ENCODE data around the gene NFE2L3.
A peak's percentile ranks its signal among the peaks of the same experiment; 100 is the strongest.
"Not testable (repeated sequence)": the region's sequence is repeated elsewhere in the genome, so short reads cannot be mapped to it uniquely, and the experiment has no call there.

Gene NFE2L3

DNA sequence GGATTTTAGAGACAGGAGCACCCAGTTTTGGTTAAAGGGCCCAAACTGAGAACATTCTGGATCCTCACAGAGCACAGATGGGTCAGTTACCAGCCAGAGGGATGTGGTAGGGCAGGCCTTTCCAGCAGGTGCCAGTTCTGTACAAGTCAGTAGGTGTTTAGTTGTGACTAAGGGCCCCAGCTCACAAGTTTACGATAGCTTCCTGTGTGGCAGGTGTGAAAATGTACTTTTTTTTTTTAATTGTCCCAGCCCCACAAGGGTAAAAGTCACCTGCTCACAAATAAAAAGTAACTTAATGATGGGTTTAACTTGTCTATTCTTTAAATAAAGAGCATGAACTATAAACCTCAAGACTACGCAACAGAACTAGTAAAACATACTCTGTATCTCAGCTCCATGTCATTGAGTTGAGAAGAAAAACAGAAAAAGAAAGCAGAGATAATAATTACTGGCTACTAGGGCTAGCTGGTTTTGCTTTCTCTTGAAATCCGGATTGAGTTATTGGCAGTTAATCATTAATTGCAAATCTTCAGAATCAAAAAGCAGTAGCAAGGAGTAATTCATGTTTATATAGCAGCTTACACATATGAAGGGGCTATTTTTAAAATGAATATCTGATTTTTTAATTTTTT lies 15.4 kb downstream of the NFE2L3 start:
- DNase-seq (ENCODE audit: low read depth in 2 of 2, low spot score in 1 of 2): peak in 1 of 2 donors; percentile 9

DNA sequence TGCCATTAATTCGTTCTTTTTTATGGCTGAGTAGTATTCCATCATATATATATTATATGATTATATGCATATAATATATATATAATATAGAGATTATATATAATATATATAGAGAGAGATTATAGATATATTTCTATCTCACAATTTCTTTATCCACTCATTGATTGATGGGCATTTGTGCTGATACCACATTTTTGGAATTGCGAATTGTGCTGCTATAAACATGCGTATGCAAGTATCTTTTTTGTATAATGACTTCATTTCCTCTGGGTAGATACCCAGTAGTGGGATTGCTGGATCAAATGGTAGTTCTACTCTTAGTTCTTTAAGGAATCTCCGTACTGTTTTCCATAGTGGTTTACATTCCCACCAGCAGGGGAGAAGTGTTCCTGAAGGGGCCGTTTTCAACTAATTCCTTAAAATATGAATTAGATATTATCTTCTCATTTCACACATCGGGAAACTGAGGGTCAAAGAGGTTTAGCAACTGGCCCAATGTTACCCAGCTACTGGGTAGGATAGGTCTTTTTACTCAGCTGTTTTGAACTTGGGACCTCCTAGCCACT lies 16.5 kb downstream of the NFE2L3 start:
- DNase-seq (ENCODE audit: low read depth in 2 of 2, low spot score in 1 of 2): no peak

DNA sequence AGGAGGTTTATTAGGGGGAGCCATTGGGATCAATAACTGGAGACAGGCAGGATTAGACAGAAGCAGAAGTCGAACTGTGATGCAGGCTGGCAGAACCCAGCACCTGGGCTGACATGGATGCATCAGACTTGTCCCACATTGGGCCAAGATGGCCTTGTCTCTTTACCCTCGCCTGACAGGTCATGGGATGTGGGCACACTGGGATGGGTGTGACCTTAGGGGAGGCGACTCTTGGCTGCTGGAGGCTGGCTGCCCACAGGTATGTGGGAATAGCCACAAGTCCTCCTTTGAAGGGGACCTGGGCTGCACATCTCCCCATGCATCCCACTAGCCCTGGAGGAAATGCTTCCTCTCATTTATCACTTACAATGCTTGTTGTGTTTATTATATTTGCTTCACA lies 17.3 kb downstream of the NFE2L3 start:
- DNase-seq (ENCODE audit: low read depth in 2 of 2, low spot score in 1 of 2): no peak

DNA sequence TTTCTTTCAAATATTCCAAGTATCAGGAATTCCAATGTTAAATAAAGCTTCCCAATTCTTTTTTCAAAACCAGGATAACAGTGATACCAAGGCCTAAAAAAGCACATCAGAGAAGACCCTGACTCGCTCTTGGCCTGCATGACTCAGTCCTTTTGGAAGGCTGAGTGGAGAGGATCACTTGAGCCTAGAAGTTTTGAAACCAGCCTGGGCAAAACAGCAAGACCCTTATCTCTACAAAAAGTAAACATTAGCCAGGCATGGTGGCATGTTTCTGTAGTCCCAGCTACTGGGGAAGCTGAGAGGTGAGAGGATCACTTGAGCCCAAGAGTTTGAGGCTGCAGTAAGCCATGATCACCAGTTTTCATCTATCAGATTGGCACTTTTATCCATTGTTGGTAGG lies 18.7 kb downstream of the NFE2L3 start:
- DNase-seq (ENCODE audit: low read depth in 2 of 2, low spot score in 1 of 2): no peak

DNA sequence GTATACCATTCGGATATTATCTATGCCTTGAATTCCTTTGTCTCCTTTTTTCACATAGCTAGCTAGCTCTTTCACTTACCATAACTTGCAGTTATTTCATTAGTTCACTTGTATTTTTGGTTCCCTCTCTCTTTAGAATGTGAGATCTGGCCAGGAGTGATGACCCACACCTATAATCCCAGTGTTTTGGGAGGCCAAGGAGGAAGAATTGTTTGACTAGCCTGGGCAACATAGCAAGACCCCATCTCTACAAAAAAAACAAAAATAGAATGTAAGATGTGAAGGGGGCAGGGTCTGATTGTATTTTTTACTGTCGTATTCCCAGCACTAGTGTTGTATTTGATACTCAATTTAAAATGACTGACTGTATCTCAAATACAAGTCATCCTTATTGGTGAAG lies 19.6 kb downstream of the NFE2L3 start:
- no peak for DNase-seq (ENCODE audit: low read depth in 2 of 2, low spot score in 1 of 2)

DNA sequence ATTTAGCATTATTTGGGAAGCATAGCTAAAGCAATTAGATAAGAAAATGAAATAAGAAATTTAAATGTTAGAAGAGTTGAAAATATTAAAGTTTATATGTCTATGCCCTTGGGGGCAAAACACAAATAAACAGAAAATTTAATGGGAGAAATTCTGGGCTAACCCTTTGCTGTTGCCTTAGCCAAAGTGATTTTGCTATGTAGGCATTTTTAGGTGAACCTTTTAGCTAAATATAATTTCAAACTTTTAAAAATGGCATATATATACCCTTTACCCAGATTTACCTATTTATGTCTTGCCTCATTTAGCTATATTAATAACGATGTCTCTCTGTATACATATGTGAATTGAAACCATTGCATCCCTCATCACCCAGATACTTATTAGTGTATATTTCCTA lies 20.1 kb downstream of the NFE2L3 start:
- no peak for DNase-seq (ENCODE audit: low read depth in 2 of 2, low spot score in 1 of 2)

DNA sequence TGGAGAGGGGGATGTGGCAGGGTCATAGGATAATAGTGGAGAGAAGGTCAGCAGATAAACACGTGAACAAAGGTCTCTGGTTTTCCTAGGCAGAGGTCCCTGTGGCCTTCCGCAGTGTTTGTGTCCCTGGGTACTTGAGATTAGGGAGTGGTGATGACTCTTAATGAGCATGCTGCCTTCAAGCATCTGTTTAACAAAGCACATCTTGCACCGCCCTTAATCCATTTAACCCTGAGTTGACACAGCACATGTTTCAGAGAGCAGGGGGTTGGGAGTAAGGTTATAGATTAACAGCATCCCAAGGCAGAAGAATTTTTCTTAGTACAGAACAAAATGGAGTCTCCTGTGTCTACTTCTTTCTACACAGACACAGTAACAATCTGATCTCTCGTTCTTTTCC lies 23.9 kb downstream of the NFE2L3 start:
- DNase-seq (ENCODE audit: low read depth in 2 of 2, low spot score in 1 of 2): not testable (repeated sequence)

DNA sequence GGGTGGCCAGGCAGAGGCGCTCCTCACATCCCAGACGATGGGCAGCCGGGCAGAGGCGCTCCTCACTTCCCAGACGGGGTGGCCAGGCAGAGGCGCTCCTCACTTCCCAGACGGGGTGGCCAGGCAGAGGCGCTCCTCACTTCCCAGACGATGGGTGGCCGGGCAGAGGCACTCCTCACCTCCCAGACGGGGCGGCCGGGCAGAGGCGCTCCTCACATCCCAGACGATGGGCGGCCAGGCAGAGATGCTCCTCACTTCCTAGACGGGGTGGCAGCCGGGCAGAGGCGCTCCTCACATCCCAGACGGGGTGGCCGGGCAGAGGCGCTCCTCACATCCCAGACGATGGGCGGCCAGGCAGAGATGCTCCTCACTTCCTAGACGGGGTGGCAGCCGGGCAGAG lies 24.7 kb downstream of the NFE2L3 start:
- DNase-seq (ENCODE audit: low read depth in 2 of 2, low spot score in 1 of 2): not testable (repeated sequence)

DNA sequence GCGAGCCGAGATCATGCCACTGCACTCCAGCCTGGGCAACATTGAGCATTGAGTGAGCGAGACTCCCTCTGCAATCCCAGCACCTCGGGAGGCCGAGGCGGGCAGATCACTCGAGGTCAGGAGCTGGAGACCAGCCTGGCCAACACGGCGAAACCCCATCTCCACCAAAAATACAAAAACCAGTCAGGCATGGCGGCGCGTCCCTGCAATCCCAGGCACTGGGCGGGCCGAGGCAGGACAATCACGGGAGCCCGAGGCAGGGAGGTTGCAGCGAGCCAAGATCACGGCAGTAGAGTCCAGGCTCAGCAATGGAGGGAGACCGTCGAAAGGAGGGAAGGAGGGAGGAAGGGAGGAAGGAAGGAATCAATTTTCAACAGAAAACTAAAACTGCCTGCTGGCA lies 25.3 kb downstream of the NFE2L3 start:
- not testable (repeated sequence) for DNase-seq (ENCODE audit: low read depth in 2 of 2, low spot score in 1 of 2)

DNA sequence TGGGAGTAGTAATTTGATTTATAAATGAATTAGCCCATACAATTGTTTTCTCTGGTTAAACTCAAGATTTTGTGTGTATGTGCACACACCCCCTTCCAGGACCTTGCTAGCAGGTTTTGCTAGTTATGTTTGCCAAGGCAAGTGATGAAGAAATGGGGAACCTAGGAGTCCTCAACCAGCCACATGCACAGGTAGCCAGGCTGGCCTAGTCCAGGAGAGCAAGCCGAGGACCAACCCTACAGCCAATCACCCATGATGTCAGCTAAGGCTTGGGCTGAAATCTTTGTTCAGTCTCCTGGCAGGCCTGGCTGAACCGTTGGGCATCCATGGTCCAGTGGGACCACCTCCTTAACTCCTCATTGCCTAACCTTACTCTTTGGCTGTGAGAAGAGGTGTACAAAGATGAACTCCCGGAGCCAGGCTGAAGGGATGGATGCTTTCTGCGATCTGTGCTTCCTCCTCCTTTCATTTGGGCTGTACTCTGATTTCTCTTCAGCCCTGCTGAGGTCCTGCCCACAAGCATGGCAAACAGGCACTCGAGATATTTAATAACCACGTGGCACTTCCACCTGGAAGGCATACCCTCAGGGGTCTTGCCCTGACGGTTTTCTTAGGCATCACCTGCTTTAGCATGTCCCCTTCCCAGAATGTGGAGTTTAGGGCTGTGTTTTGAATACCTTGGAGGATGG lies 26.4 kb downstream of the NFE2L3 start:
- no peak for DNase-seq (ENCODE audit: low read depth in 2 of 2, low spot score in 1 of 2)

DNA sequence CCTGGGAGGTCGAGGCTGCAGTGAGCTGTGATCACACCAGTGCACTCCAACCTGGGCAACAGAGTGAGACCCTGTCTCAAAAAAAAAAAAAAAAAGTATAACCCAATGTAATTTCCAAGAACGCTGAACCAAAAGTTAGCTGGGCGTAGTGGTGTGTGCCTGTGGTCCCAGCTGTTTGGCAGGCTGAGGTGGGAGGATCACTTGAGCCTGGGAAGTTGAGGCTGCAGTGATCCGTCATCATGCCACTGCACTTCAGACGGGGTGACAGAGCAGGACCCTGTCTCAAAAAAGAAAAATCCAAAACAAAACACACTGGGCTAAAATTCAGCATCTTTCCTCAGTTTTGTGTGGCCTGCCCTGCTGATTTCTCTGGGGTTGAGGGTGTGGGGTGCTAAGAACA lies 27.4 kb downstream of the NFE2L3 start:
- no peak for DNase-seq (ENCODE audit: low read depth in 2 of 2, low spot score in 1 of 2)

DNA sequence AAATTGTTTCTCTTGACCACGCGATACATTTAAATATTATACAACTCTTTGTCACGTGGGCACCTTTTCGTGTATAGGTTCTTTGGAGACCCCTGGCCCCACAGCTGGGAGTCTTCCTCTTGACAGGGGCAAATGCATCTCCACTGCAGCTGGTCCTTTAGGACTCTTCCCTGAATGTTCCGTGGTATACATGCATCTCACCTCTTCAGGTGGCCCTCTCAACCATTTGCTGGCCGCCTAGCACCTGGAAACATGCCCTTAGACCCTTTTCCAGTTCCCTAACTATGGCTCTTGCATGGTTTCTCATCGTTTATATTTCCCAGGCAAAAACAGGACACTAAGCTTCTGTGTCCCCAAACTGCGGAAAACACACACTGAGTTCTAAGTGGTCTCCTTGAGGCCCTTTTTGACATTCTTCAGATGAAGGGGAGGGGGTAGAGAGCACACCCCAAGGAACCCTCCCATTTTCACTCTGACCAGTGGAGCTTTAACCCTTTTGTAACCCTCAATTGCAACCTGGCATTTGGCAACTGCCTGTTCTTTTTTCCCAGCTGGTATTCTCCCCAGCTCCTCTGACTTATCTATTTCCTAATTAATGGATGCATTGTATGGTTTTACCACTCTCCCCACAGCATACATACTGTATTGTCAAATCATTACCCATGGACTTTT lies 28.0 kb downstream of the NFE2L3 start:
- no peak for DNase-seq (ENCODE audit: low read depth in 2 of 2, low spot score in 1 of 2)

DNA sequence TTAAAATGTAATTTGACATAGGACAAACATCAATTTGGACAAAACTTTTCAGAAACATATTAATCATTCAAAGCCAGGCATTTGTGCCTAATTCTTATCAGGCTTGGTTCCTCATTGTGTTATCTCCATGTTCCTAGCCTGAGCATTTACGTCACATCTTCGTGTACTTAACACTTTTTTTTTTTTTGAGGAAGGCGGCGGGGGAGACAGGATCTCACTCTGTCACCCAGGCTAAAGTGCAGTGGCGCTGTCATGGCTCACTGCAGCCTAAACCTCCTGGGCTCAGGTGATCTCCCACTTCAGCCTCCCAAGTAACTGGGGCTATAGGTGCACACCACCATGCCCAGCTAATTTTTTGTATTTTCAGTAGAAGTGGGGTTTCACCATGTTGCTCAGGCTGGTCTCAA lies 28.8 kb downstream of the NFE2L3 start:
- no peak for DNase-seq (ENCODE audit: low read depth in 2 of 2, low spot score in 1 of 2)

DNA sequence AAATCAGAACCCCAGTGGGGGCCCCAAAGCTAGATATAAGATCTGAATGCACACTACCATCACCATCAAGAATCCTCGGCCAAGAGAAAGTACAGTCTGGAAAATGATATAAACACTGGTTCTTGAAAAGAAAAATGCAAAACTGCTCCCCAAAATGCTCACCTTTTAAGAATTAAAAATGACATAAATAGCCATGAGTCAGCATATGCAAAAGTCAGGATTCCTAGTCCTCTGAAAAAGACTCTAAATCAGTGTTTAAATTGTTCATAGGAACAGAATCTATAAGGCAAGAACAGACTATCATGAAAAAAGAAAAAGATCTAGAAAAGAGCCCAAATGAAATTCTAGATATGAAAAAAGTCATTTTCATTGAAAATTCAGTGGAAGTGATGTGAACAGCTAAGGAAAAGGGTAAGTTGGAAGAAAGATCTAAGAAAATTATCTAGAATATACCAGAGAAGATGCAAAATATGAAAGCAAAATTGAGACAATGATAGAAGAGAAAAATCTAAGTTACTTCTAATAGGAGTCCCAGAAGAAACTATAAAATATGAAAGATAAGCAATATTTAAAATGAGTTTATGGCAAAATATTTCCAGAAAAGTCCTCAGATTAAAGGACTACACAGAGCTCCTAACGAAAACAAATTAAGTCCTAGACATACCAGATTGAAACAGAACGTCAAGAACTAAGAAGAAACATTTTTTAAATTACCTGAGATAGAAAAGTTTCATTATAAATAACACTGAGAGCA lies 29.7 kb downstream of the NFE2L3 start:
- no peak for DNase-seq (ENCODE audit: low read depth in 2 of 2, low spot score in 1 of 2)

DNA sequence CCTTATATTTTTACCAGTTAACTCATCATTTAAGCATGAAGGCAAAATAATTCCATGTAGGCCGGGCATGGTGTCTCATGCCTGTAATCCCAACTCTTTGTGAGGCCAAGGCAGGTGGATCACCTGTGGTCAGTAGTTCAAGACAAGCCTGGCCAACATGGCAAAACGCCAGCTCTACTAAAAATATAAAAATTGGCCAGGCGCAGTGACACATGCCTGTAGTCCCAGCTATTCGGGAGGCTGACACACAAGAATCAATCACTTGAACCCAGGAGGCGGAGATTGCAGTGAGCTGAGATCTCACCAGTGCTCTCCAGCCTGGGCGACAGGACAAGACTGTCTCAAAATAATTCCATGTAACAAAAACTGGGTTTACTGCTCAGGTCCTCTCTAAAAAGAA lies 30.3 kb downstream of the NFE2L3 start:
- no peak for DNase-seq (ENCODE audit: low read depth in 2 of 2, low spot score in 1 of 2)

DNA sequence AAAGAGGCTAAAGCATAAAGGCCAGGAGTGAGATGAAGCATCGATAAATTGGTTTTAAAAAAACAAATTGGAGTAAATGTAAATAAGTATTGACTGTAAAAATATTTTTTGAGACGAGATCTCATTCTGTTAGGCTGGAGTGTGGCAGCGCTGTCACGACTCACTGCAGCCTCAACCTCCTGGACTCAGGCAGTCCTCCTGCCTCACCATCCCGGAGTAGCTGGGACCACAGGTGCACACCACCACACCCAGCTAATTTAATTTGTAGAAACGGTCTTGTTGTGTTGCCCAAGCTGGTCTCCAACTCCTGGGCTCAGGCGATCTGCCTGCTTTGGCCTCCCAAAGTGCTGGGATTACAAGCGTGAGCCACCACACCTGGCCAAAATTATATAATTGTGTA lies 30.7 kb downstream of the NFE2L3 start:
- no peak for DNase-seq (ENCODE audit: low read depth in 2 of 2, low spot score in 1 of 2)

DNA sequence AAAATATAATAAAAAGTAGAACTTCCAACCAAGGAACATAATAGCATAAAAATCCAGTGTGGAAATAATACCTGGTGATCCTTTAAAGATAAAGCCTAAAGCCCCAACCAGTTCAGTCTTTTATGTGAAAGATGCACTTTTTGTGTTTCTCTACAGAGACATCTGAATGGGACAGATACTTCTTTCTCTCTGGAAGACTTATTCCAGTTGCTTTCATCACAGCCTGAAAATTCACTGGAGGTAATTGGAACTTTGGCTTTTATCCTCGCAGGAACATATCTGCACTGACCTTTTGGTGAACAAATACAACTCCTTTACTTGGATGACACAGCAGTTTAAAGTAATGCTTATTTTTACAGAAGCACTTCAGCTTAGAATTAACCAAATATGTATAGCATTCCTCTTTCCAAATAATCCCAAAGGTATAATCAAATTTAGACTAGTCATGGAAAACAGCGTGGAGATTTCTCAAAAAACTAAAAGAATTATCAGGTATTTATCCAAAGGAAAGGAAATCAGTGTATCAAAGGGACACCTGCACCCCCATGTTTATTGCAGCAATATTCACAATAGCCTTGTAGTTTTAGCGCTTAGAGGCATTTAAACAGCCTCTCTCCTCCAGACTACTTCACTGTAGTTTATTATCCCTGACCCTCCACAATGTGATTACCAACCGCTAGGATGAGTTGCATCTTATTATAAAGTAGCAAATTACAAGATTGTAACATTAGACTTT lies 31.7 kb downstream of the NFE2L3 start:
- DNase-seq (ENCODE audit: low read depth in 2 of 2, low spot score in 1 of 2): no peak

DNA sequence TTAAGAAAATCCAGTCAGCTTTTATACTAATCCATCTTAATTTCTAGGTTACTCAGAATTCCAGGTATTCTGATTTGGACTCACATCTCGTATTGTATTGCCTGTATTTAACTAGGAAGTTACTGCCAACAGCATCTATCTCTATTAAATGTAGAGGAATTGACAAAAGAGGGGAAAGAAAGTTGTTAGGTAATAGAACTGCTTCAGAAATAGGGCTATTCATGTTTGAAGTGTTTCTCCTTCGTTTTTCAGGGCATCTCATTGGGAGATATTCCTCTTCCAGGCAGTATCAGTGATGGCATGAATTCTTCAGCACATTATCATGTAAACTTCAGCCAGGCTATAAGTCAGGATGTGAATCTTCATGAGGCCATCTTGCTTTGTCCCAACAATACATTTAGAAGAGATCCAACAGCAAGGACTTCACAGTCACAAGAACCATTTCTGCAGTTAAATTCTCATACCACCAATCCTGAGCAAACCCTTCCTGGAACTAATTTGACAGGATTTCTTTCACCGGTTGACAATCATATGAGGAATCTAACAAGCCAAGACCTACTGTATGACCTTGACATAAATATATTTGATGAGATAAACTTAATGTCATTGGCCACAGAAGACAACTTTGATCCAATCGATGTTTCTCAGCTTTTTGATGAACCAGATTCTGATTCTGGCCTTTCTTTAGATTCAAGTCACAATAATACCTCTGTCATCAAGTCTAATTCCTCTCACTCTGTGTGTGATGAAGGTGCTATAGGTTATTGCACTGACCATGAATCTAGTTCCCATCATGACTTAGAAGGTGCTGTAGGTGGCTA lies 32.5 kb downstream of the NFE2L3 start:
- not testable (repeated sequence) for DNase-seq (ENCODE audit: low read depth in 2 of 2, low spot score in 1 of 2)

DNA sequence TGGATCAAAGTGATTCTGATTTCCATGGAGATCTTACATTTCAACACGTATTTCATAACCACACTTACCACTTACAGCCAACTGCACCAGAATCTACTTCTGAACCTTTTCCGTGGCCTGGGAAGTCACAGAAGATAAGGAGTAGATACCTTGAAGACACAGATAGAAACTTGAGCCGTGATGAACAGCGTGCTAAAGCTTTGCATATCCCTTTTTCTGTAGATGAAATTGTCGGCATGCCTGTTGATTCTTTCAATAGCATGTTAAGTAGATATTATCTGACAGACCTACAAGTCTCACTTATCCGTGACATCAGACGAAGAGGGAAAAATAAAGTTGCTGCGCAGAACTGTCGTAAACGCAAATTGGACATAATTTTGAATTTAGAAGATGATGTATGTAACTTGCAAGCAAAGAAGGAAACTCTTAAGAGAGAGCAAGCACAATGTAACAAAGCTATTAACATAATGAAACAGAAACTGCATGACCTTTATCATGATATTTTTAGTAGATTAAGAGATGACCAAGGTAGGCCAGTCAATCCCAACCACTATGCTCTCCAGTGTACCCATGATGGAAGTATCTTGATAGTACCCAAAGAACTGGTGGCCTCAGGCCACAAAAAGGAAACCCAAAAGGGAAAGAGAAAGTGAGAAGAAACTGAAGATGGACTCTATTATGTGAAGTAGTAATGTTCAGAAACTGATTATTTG lies 33.3 kb downstream of the NFE2L3 start:
- no peak for DNase-seq (ENCODE audit: low read depth in 2 of 2, low spot score in 1 of 2)

All from stimulated activated CD8-positive, alpha-beta memory T cell treated with anti-CD3 and anti-CD28 coated beads, Interleukin-4, amount 100 ng/mL, for 4 hours (primary cell).